PFSK-1 (cell line): ENCODE results near the gene LRRC4C.

ENCODE experiments used
- FOXP2 ChIP-seq: optimal IDR thresholded peaks from 2 replicates; pipeline ENCODE3; 2011; ENCODE audit warnings: borderline replicate concordance, control low read depth, inconsistent platforms; ENCODE audit not compliant: insufficient read depth; ENCODE audit errors: extremely low read length, extremely low read depth
- POLR2AphosphoS5 ChIP-seq: IDR thresholded peaks from 2 replicates; pipeline ENCODE4 v1.6.1; 2012; ENCODE audit warnings: low read depth, mild to moderate bottlenecking, control low read depth, low read length, moderate library complexity
- REST ChIP-seq, 2 experiments: IDR thresholded peaks; 2 replicates each; pipeline versions ENCODE4 v1.6.1 to v1.8.0; 2011 to 2012; ENCODE audit warnings: low read depth in 2 of 2, low read length in 2 of 2, control low read depth in 1 of 2, inconsistent platforms in 1 of 2, mild to moderate bottlenecking in 1 of 2, moderate library complexity in 1 of 2; ENCODE audit not compliant: insufficient read depth in 1 of 2
- SIN3A ChIP-seq: IDR thresholded peaks from 2 replicates; pipeline ENCODE4 v1.6.1; 2012; ENCODE audit warnings: mild to moderate bottlenecking, low read length, moderate library complexity, borderline replicate concordance; ENCODE audit not compliant: insufficient read depth
- TAF1 ChIP-seq: IDR thresholded peaks from 2 replicates; pipeline ENCODE4 v1.6.1; 2012; ENCODE audit warnings: low read length, control low read depth, borderline replicate concordance; ENCODE audit not compliant: insufficient read depth

Gene LRRC4C

GRCh38 chr11:40732132-40732531 lies 727.3 kb downstream of the LRRC4C start:
- no peak for TF ChIP-seq FOXP2
- no peak for TF ChIP-seq REST (IDR thresholded peaks at IDR 0.05; ENCODE audit: insufficient read depth in 1 of 2, low read depth in 2 of 2, low read length in 2 of 2)
- no peak for TF ChIP-seq POLR2AphosphoS5
- TF ChIP-seq TAF1 = no peak
- TF ChIP-seq SIN3A = no peak

GRCh38 chr11:40722179-40722795 lies 737.2 kb downstream of the LRRC4C start:
- TF ChIP-seq POLR2AphosphoS5 (no peak), SIN3A (no peak), REST (IDR thresholded peaks at IDR 0.05; ENCODE audit: insufficient read depth in 1 of 2, low read depth in 2 of 2, low read length in 2 of 2) (no peak), FOXP2 (no peak), TAF1 (no peak)

- no peak for TF ChIP-seq REST (IDR thresholded peaks at IDR 0.05; ENCODE audit: insufficient read depth in 1 of 2, low read depth in 2 of 2, low read length in 2 of 2)
- TF ChIP-seq FOXP2 = no peak
These were observed 742.9 kb downstream of the LRRC4C start for GRCh38 chr11:40716344-40717130.

- TF ChIP-seq FOXP2 = no peak
- no peak for TF ChIP-seq TAF1
- no peak for TF ChIP-seq REST (IDR thresholded peaks at IDR 0.05; ENCODE audit: insufficient read depth in 1 of 2, low read depth in 2 of 2, low read length in 2 of 2)
- TF ChIP-seq POLR2AphosphoS5 = no peak
- no peak for TF ChIP-seq SIN3A
These were observed 746.4 kb downstream of the LRRC4C start for GRCh38 chr11:40713083-40713482.
